ENCODE results near the gene SUMO4.

Gene SUMO4

DNA sequence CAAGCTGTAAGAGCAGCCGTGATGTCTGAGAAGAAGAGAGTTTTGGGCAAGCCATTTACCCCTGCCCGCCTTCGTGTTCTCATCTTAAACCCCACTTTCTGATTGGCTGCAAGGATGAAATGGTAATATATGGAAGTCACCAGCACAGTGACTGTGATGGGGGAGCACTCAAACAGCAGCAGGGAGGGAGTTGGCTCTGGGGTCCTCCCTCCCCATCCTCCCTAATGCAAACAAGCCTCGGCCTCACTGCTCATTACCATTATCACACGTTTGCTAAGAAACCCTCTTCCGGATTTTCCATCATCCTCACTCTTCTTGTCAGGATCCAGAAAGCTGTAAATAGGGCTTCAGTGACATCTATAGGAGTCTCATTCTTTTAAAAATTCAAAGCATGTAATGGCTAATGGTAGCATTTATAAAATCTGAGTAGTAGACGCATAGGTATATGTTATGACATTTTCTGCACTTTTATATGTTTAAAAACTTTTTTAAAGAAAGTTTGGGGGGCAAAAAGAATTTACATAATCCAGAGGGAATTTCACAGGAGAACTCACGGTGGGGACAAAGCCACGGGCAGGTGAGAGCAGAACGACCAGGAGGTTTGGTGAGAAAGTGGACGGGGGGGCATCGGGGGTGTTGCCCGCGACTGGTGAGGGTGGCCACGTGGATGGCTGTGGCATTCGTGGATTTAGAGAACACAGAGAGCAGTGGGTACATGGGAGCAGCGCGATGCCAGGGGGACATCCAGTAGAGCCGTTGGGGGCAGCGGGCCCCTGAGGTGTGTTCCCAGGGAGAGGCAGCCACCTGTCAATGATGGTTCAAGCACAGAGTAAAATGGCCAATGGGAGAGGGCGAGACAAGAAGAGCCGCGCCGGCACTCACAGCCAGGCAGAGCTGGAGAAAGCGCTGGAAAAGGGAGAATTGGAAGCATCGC lies 29.6 kb downstream of the SUMO4 start:
- no peak for TF ChIP-seq CTCF (IDR thresholded peaks at IDR 0.05; ENCODE audit: borderline replicate concordance, insufficient read depth, low read depth, low read length)

DNA sequence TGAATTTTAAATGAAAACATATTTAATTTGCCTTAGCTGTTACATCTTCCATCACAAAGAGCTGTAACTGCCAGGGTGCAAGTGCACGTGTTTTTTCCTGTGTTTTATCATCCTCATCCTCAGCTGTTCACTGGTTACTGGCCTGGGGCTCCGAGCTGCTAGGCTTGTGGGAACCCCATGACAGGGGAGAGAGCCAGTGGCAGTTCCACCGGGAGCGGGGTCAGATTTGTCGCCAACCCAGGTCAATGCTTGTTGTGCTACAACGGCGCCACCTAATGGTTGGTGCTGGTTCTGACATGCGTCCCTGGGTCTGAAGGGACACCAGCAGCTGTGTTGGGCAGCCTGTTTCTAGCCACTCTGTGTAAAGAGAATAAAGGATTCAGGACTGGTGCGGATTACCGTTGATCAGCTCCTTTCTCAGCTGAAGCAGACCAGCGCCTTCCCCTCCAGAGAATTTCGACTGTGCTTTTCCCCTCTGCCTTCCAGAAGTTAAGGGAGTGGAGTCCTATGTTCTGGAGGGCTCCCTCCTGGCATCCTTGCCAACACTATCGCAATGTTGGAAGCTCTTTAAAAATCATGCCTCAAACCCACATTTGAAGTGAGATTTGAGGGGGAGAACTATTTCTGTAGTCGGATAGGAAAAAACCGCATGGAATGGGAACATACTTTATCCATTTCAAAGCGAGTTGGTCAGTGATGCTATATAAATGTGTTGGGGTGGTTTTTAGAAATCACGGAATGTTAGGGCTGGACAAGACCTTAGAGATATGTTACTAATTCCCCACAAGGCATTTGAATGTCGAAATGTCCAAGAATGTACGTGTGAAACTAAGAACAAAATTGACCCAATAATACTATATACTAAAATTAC lies 32.1 kb downstream of the SUMO4 start:
- H3K4me3 ChIP-seq (ENCODE audit: low read depth, low read length): no peak overlapping the region
- peak; percentile 84 for TF ChIP-seq CTCF (IDR thresholded peaks at IDR 0.05; ENCODE audit: borderline replicate concordance, insufficient read depth, low read depth, low read length)

More for the DNA sequence above, 29.6 kb downstream of the SUMO4 start:
- H3K4me3 ChIP-seq (ENCODE audit: low read depth, low read length): no peak overlapping the region

DNA sequence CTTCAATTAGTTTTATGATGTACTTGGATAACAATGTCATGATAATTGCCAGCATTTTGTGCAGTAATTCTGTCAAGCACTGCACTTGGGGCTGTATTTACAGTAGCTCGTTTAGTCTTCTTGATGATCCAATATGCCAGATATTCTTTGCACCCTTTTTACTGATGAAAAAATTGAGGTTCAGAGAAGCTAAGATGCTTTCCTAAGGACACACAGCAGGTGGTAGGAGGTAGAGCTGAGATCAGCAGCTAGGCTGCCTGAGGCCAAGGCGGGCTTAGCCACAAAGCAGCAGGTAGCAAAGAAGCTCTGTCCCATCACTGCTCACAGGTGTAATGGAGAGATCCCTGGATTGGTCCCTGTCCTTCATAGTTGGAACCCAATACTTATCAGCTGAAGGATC lies 33.3 kb downstream of the SUMO4 start:
- TF ChIP-seq CTCF (IDR thresholded peaks at IDR 0.05; ENCODE audit: borderline replicate concordance, insufficient read depth, low read depth, low read length): no peak
- H3K4me3 ChIP-seq (ENCODE audit: low read depth, low read length): no peak overlapping the region

GRCh38 chr6:149433881-149434280 lies 33.8 kb downstream of the SUMO4 start:
- no peak overlapping the region for H3K4me3 ChIP-seq (ENCODE audit: low read depth, low read length)
- TF ChIP-seq CTCF (IDR thresholded peaks at IDR 0.05; ENCODE audit: borderline replicate concordance, insufficient read depth, low read depth, low read length): no peak

DNA sequence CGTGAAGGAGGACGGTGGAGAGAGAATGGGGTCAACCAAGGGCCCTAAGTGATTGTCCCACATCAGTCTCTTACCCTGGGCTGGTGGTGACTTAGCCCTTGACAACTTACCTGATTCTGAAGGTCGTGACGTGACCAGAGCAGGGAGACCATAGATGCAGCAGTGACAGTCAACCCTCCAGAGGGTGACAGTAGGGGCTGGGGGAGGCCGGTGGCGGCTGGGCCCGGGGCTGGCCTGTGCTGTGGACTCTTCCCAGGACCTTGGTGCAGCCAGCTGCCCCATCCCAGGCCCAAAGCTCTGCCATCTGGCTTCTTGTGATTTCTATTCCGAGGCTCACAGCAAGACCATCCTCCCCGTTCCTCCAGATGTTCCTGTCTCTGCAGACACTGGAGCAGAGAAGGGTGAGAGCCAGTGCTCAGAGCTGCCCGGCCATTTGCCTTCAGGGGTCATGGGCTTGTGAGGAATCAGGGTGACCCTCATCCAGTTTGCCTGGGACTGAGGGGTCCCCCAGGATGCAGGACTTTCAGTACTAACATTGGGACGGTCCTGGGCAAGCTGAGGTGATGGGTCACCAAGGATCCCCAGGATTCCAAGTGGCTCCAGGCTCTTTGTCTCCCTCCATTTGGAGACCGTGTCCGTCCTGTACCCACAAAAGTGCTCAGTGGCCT lies 36.0 kb downstream of the SUMO4 start:
- no peak for TF ChIP-seq CTCF (IDR thresholded peaks at IDR 0.05; ENCODE audit: borderline replicate concordance, insufficient read depth, low read depth, low read length)
- H3K4me3 ChIP-seq (ENCODE audit: low read depth, low read length): no peak overlapping the region

DNA sequence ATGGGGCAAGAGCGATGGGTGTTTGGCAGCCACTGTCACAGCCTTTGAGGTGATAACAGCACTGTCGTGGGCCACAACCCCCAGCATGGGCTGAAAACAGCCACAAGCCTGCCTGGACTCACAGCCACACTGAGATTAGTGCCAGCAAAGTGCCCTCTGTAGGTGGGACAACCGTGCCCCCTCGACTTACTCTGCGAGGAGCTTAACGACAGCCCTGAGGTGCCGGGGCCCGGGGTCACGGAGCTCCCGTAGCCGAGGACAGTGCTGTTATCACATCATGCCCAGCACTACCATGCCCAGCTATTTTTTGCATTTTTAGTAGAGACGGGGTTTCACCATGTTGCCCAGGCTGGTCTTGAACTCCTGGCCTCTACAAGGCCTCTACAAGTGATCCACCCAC lies 36.6 kb downstream of the SUMO4 start:
- TF ChIP-seq CTCF (IDR thresholded peaks at IDR 0.05; ENCODE audit: borderline replicate concordance, insufficient read depth, low read depth, low read length): no peak
- H3K4me3 ChIP-seq (ENCODE audit: low read depth, low read length): no peak overlapping the region

Data from GM12875 (cell line).